DOHH2 (cell line): ENCODE results near the gene POLR2C.

Experiments used
- H3F3A ChIP-seq: fragments of 200-600 bp; sonication (generic), shearing (Covaris generic); 2 replicates; pipeline ENCODE4 v1.6.0; 2016; ENCODE audit warnings: antibody characterized with exemption, mild to moderate bottlenecking; ENCODE audit not compliant: control insufficient read depth, insufficient read depth
- H3K27ac ChIP-seq: fragments of 200-600 bp; sonication (generic); 2 replicates; pipeline ENCODE4 v1.5.1; 2014; ENCODE audit warnings: low read depth, mild to moderate bottlenecking, low read length, moderate library complexity
- H3K27me3 ChIP-seq: fragments of 200-600 bp; sonication (generic); 2 replicates; pipeline ENCODE4 v1.6.1; 2014; ENCODE audit warnings: mild to moderate bottlenecking, low read length, mixed read lengths; ENCODE audit not compliant: control insufficient read depth
- H3K36me3 ChIP-seq: fragments of 200-600 bp; sonication (generic); 2 replicates; pipeline ENCODE4 v1.6.1; 2014; ENCODE audit warnings: mild to moderate bottlenecking, low read length, moderate library complexity, mixed read lengths; ENCODE audit not compliant: control insufficient read depth
- H3K4me1 ChIP-seq: fragments of 200-600 bp; sonication (generic); 2 replicates; pipeline ENCODE4 v1.6.1; 2014; ENCODE audit warnings: mild to moderate bottlenecking, low read length, mixed read lengths; ENCODE audit not compliant: control insufficient read depth
- H3K4me2 ChIP-seq: fragments of 200-600 bp; sonication (generic); 2 replicates; pipeline ENCODE4 v1.6.0; 2014; ENCODE audit warnings: mild to moderate bottlenecking, low read length, moderate library complexity
- H3K4me3 ChIP-seq: fragments of 200-600 bp; sonication (generic); 2 replicates; pipeline ENCODE4 v1.5.1; 2014; ENCODE audit warnings: mild to moderate bottlenecking, low read length, mixed read lengths
- H3K79me2 ChIP-seq: fragments of 200-600 bp; sonication (generic); 2 replicates; pipeline ENCODE4 v1.6.1; 2014; ENCODE audit warnings: mild to moderate bottlenecking, low read length, mixed read lengths; ENCODE audit not compliant: control insufficient read depth
- H3K9me2 ChIP-seq: fragments of 200-600 bp; sonication (generic); replicated peaks from 2 replicates; pipeline ENCODE4 v1.6.1; 2014; ENCODE audit warnings: mild to moderate bottlenecking, low read length, mixed read lengths; ENCODE audit not compliant: control insufficient read depth
- H3K9me3 ChIP-seq: fragments of 200-600 bp; sonication (generic); 2 replicates; pipeline ENCODE4 v1.6.1; 2014; ENCODE audit warnings: antibody characterized with exemption, low read length, mixed read lengths; ENCODE audit not compliant: control insufficient read depth, insufficient read depth
- H4K20me1 ChIP-seq: fragments of 200-600 bp; sonication (generic); 2 replicates; pipeline ENCODE4 v1.6.0; 2014; ENCODE audit warnings: low read depth, mild to moderate bottlenecking, antibody characterized with exemption, low read length, moderate library complexity; ENCODE audit not compliant: control insufficient read depth, insufficient read depth
- CTCF ChIP-seq: fragments of 200-600 bp; sonication (generic); IDR thresholded peaks from one replicate; pipeline ENCODE4 v1.5.1; 2014; ENCODE audit warnings: antibody characterized with exemption, mild to moderate bottlenecking, low read depth, low read length; ENCODE audit not compliant: poor library complexity, severe bottlenecking
- EZH2phosphoT487 ChIP-seq: fragments of 200-600 bp; sonication (generic); IDR thresholded peaks from 2 replicates; pipeline ENCODE4 v1.6.1; 2017; ENCODE audit warnings: borderline replicate concordance, mild to moderate bottlenecking, antibody characterized with exemption, low read length, moderate library complexity, mixed read lengths

Gene POLR2C

GRCh38 chr16:57481421-57481820 lies 18.9 kb downstream of the POLR2C start:
- no peak overlapping the region for H3K4me2 ChIP-seq
- H3K27ac ChIP-seq = no peak overlapping the region
- H4K20me1 ChIP-seq = no peaks in the 10 kb centered on the region
- H3K4me1 ChIP-seq = peaks cover 23% of the 10 kb centered on the region
- H3K9me2 ChIP-seq = no peaks in the 10 kb centered on the region
- no peaks in the 10 kb centered on the region for H3K36me3 ChIP-seq
- no peaks in the 10 kb centered on the region for H3K9me3 ChIP-seq
- H3K4me3 ChIP-seq = no peak overlapping the region
- H3K27me3 ChIP-seq = peaks cover 19% of the 10 kb centered on the region
- H3K79me2 ChIP-seq = no peaks in the 10 kb centered on the region
- no peak for TF ChIP-seq EZH2phosphoT487
- no peaks in the 10 kb centered on the region for H3F3A ChIP-seq

GRCh38 chr16:57482845-57483545 lies 20.5 kb downstream of the POLR2C start:
- H3K4me3 ChIP-seq = no peak overlapping the region
- TF ChIP-seq EZH2phosphoT487 (no peak), CTCF (no peak)
- peaks cover 19% of the 10 kb centered on the region for H3K27me3 ChIP-seq
- no peaks in the 10 kb centered on the region for H3F3A ChIP-seq
- H3K9me3 ChIP-seq = no peaks in the 10 kb centered on the region
- peaks cover 23% of the 10 kb centered on the region for H3K4me1 ChIP-seq
- no peak overlapping the region for H3K27ac ChIP-seq
- H3K79me2 ChIP-seq = no peaks in the 10 kb centered on the region
- no peaks in the 10 kb centered on the region for H3K9me2 ChIP-seq
- no peaks in the 10 kb centered on the region for H3K36me3 ChIP-seq
- no peaks in the 10 kb centered on the region for H4K20me1 ChIP-seq
- no peak overlapping the region for H3K4me2 ChIP-seq

- H3F3A ChIP-seq = no peaks in the 10 kb centered on the region
- H3K9me3 ChIP-seq = no peaks in the 10 kb centered on the region
- H3K9me2 ChIP-seq = no peaks in the 10 kb centered on the region
- H3K36me3 ChIP-seq = no peaks in the 10 kb centered on the region
- H3K27me3 ChIP-seq = peaks cover 19% of the 10 kb centered on the region
- no peaks in the 10 kb centered on the region for H3K79me2 ChIP-seq
- H3K27ac ChIP-seq = no peak overlapping the region
- H3K4me2 ChIP-seq = no peak overlapping the region
- no peaks in the 10 kb centered on the region for H4K20me1 ChIP-seq
- no peak overlapping the region for H3K4me3 ChIP-seq
- TF ChIP-seq CTCF = no peak
- no peak for TF ChIP-seq EZH2phosphoT487
- H3K4me1 ChIP-seq = peaks cover 16% of the 10 kb centered on the region
These were observed 21.4 kb downstream of the POLR2C start for GRCh38 chr16:57483725-57484514.

- H3K4me2 ChIP-seq = no peak overlapping the region
- H3K4me3 ChIP-seq = no peak overlapping the region
- H3K36me3 ChIP-seq = no peaks in the 10 kb centered on the region
- no peaks in the 10 kb centered on the region for H3K9me3 ChIP-seq
- H3K27me3 ChIP-seq = peaks cover 19% of the 10 kb centered on the region
- H3K79me2 ChIP-seq = no peaks in the 10 kb centered on the region
- no peaks in the 10 kb centered on the region for H3F3A ChIP-seq
- H4K20me1 ChIP-seq = no peaks in the 10 kb centered on the region
- TF ChIP-seq EZH2phosphoT487 = no peak
- TF ChIP-seq CTCF = no peak
- peaks cover 10% of the 10 kb centered on the region for H3K4me1 ChIP-seq
- H3K27ac ChIP-seq = no peak overlapping the region
- H3K9me2 ChIP-seq = no peaks in the 10 kb centered on the region
These were observed 22.1 kb downstream of the POLR2C start for GRCh38 chr16:57484515-57485005.
